HuH-7.5 (cell line): Measurements from ENCODE around the gene KRTAP20-1.

Source experiments
- DNase-seq: peaks from one replicate; pipeline ENCODE4 v3.0.0; 2011; ENCODE audit warnings: low spot score

The KRTAP20-1 gene, protein sequence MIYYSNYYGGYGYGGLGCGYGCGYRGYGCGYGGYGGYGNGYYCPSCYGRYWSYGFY

DNA sequence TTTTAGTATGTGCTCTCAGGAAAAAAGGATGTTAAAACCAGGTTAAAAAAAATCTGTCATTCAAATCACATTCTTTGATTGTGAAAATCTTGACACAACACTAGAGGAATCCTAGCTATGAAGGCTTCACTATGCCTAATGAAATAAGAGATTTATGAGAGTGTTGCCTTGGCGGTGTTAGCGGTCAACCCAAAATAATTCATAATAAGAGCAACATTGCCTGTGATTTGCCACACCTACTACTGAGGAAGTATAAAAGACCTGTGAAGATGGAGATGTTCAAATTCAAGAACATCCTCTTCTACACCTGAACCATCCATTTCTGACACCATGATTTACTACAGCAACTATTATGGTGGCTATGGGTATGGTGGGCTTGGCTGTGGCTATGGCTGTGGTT, at the start of gene KRTAP20-1:
Gene KRTAP20-1, plus strand, starts transcription at position 301 of the 400 bp plus-strand sequence. Its CDS starts 30 bp downstream, at position 331.
- DNase-seq = no peak

DNA sequence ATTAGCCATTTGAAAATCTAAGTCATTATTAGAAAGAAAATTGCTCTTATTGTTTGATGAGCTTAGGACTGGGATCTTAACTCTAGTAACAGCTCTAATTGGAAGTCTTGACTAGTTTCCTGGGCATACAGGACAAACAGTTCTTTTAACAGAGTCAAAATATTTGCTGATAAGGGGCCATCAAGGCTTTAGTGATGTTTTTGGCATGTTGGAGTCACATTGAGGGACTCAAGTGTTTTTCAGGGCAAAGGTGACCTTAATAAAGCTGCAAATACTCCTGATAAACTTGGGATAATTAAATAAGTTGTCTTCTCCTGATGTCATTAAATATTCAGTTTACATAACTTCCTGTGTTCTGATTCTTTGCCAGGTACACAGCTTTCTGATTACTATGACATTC, 48.6 kb upstream of the KRTAP20-1 start:
- no peak for DNase-seq

DNA sequence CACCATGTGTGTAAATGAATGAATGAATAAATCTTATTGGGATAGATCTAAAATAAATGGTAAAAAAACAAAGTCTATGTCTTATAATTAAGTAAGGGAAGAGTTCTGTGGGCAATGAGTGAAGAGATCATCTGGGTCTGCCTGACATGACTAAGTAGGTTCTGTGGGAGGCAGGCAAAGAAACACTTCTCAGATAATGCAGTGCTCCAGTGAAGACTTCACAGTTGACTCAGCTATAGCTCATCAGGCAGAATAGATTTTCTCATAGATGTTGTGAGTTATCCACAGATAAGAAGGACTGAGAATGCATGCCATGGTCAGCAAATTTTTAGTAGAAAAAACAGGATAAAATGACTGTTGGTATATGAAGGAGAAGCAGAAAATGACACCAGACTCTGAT, 38.5 kb upstream of the KRTAP20-1 start:
- DNase-seq = no peak

- DNase-seq = no peak
These were observed 36.9 kb upstream of the KRTAP20-1 start for GRCh38 chr21:30579346-30579745.

- DNase-seq = no peak
These were observed 36.1 kb upstream of the KRTAP20-1 start for GRCh38 chr21:30580132-30580531.

- DNase-seq = no peak
These were observed 33.4 kb upstream of the KRTAP20-1 start for GRCh38 chr21:30582870-30583269.

- DNase-seq = no peak
These were observed 25.9 kb upstream of the KRTAP20-1 start, which contains the start of gene KRTAP22-2 for GRCh38 chr21:30590297-30590696. Gene KRTAP22-2, minus strand, starts transcription at chr21:30590397.

GRCh38 chr21:30592140-30592539, 24.1 kb upstream of the KRTAP20-1 start, which contains the start of gene KRTAP6-3:
Gene KRTAP6-3, plus strand, starts transcription at chr21:30592440. Its CDS starts 6 bp downstream, at chr21:30592446.
- no peak for DNase-seq

- DNase-seq = no peak
These were observed 17.4 kb upstream of the KRTAP20-1 start, which contains the start of gene KRTAP6-2 for GRCh38 chr21:30598802-30599201. Gene KRTAP6-2, minus strand, starts transcription at chr21:30598902. Its CDS starts 28 bp downstream, at chr21:30598874.

DNA sequence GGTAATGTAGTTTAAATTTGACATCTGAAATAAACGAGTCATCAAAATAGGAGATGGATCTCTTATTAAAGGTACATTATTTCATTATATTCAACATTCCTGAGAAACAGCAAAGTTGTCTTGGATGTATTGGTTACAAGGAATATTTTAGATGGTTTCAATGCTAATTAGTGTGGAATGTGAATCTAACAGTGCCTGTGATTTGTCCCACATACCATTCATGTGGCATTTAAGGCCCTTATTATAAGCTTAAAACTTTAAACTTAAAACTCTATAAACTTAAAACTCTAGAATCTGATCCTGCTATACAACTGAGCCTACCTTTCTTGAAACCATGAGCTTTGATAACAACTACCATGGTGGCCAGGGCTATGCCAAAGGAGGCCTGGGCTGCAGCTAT, 15.4 kb upstream of the KRTAP20-1 start, which contains the start of gene KRTAP22-1:
Gene KRTAP22-1, plus strand, starts transcription at position 301 of the 400 bp plus-strand sequence.
- no peak for DNase-seq

GRCh38 chr21:30605968-30606367, 10.3 kb upstream of the KRTAP20-1 start:
- no peak for DNase-seq

GRCh38 chr21:30612132-30612531, 4.1 kb upstream of the KRTAP20-1 start:
- DNase-seq = no peak

- no peak for DNase-seq
These were observed 2.4 kb upstream of the KRTAP20-1 start, which contains the start of gene KRTAP6-1 for GRCh38 chr21:30613836-30614235. Gene KRTAP6-1, minus strand, starts transcription at chr21:30613930. Its CDS starts 26 bp downstream, at chr21:30613904.

- DNase-seq = no peak
These were observed 1.0 kb upstream of the KRTAP20-1 start for GRCh38 chr21:30615199-30615598.

GRCh38 chr21:30620080-30620479, 3.9 kb downstream of the KRTAP20-1 start:
- no peak for DNase-seq

DNA sequence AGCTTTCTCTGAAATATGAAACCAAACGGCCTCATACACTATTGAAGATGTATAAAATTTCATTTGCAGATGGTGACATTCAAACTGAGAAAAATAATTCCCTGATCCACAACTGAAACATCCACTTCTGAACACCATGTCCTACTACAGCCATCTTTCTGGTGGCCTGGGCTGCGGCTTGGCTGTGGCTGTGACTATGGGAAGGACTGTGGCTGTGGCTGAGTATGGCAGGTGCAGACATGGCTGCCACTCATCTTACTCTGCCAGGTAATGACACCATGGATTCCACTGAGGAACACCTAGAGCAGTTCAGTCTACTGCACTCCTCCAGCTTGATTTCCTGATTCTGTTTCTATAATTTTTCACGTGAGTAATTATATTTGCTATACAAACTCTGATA, 4.3 kb downstream of the KRTAP20-1 start, which contains the start of gene KRTAP20-4:
Gene KRTAP20-4, plus strand, starts transcription at position 106 of the 400 bp plus-strand sequence.
- DNase-seq = no peak

- DNase-seq = no peak
These were observed 7.1 kb downstream of the KRTAP20-1 start for GRCh38 chr21:30623362-30623761.

GRCh38 chr21:30625449-30626165, 9.4 kb downstream of the KRTAP20-1 start:
- DNase-seq = no peak

DNA sequence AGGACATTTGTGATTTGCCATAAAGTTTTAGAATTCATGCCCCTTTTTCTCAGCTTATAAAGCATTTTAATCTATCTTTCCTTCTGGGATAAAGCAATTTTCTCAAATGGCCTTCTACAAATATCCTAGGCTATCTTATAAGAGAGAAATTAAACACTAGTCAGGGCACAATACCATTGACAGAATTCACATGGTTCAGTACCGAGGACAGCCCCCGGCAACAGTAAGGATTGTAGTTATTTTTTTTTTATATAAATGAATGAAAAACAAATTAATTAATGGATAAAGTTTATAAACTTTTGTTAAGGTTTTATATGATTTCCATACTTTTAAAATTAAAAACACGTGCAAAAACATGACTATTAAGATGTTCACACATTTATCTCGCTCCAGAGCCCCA, 11.9 kb downstream of the KRTAP20-1 start:
- no peak for DNase-seq

GRCh38 chr21:30629200-30629599, 13.0 kb downstream of the KRTAP20-1 start:
- no peak for DNase-seq

DNA sequence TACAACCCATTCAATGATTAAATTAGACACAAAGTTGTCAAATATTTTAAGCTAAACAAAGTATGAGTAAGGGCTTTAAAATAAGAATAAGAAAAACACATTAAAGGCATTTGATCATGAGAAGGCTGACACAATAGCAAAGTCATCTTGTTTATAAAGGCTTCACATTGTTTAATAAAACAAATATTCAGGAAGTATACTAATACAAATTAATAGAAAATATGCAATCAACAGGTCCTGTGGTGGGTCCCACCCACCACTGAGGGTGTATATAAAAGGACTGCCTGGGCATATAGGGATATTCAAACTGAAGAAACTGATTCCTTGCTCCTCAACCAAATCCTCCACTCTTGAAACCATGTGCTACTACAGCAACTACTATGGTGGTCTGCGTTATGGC, 18.7 kb downstream of the KRTAP20-1 start, which contains the start of gene KRTAP20-2:
Gene KRTAP20-2, plus strand, starts transcription at position 301 of the 400 bp plus-strand sequence. Its CDS starts 58 bp downstream, at position 359.
- DNase-seq = no peak

GRCh38 chr21:30638686-30639085, 22.5 kb downstream of the KRTAP20-1 start:
- no peak for DNase-seq

DNA sequence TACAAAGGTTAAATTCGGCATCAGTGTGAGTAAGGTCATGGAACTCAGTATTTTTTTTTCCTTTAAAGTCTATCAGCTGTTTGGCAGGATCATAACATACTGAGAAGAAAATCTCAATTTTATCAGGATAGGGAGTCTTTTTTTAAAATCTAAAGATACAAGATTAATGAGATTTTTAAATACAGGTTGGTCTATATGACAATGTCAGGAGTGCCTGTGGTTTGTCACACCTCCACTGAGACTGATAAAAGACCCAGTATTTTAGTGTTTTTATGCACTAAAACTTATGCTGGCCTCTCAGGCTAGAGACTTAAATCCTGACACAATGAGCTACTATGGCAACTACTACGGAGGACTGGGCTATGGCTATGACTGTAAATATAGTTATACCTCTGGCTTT, 26.3 kb downstream of the KRTAP20-1 start, which contains the start of gene KRTAP20-3:
Gene KRTAP20-3, plus strand, starts transcription at position 301 of the 400 bp plus-strand sequence.
- no peak for DNase-seq
